ENCODE measurements around the gene SPON2. TPM values are rescaled to one million over a fixed set of nuclear protein-coding genes. Genes with fewer than 3 reads are reported as not detected.

SPON2 gene
- polyA plus RNA-seq, 2 of the 4 experiments (the other 2 are of a cell fraction) = 0.12 to 0.54 TPM

- H3K27ac ChIP-seq = no peak overlapping the region
- FAIRE-seq (no peak), DNase-seq (ENCODE audit: low read depth in 1 of 2, low spot score in 1 of 2) (no peak), ATAC-seq (no peak)
- TF ChIP-seq, protein P1, sequence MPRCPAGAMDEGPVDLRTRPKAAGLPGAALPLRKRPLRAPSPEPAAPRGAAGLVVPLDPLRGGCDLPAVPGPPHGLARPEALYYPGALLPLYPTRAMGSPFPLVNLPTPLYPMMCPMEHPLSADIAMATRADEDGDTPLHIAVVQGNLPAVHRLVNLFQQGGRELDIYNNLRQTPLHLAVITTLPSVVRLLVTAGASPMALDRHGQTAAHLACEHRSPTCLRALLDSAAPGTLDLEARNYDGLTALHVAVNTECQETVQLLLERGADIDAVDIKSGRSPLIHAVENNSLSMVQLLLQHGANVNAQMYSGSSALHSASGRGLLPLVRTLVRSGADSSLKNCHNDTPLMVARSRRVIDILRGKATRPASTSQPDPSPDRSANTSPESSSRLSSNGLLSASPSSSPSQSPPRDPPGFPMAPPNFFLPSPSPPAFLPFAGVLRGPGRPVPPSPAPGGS (IDR thresholded peaks at IDR 0.05) = no peak
- no peak for TF ChIP-seq CTCF (IDR thresholded peaks at IDR 0.05)
- TF ChIP-seq CHD2 (IDR thresholded peaks at IDR 0.05; ENCODE audit: low read length, partially characterized antibody) = no peak
- no peak for TF ChIP-seq FOSB (CRISPR knock-in tag; IDR thresholded peaks at IDR 0.05)
- ChIA-PET CTCF (interaction anchor here (0.7 to 1.6 kb wide), 4 partner anchors 14 to 204 kb away, joined by 3 to 4 read pairs (median 4); no protein-coding TSS in a partner anchor), POLR2A (interaction anchor here (0.6 kb wide), 1 partner anchor 39 kb away, joined by 5 read pairs; the partner anchor contains the start of gene RNF212)
- WGBS (ENCODE audit: missing lambda C conversion rate) = 35% methylated on average over 6 of the region's 6 CpGs
- no peaks in the 10 kb centered on the region for H3K4me1 ChIP-seq
- H3K4me2 ChIP-seq = no peak overlapping the region
- no peak overlapping the region for H3K4me3 ChIP-seq
- H3K9me3 ChIP-seq = no peaks in the 10 kb centered on the region
Measured at GRCh38 chr4:1152290-1152689, 20.1 kb downstream of the SPON2 start.

GRCh38 chr4:1151541-1151940 is 20.8 kb downstream of the SPON2 start:
- no peak for ATAC-seq
- CTCF ChIA-PET = interaction anchor here (1.1 to 1.6 kb wide), 2 partner anchors 21 to 204 kb away, joined by 4 read pairs; no protein-coding TSS in a partner anchor
- 90% methylated on average over 2 of the region's 6 CpGs for WGBS (ENCODE audit: missing lambda C conversion rate)

More at GRCh38 chr4:1151541-1151940, 20.8 kb downstream of the SPON2 start:
- no peak overlapping the region for H3K27ac ChIP-seq
- POLR2A ChIA-PET = no interaction called here
- no peaks in the 10 kb centered on the region for H3K4me1 ChIP-seq
- DNase-seq (ENCODE audit: low read depth in 1 of 2, low spot score in 1 of 2) (no peak), FAIRE-seq (no peak)
- TF ChIP-seq RAD21 (conservative IDR thresholded peaks at IDR 0.05 in 1 of 2, IDR thresholded peaks at IDR 0.05 in 1 of 2) = no peak
- TF ChIP-seq NFE2L2 (conservative IDR thresholded peaks at IDR 0.05; ENCODE audit: low read length) = no peak
- TF ChIP-seq GATA3 (IDR thresholded peaks at IDR 0.05; ENCODE audit: borderline replicate concordance) = no peak
- TF ChIP-seq JUN (IDR thresholded peaks at IDR 0.05) = no peak
- TF ChIP-seq NPAS2 (CRISPR knock-in tag; IDR thresholded peaks at IDR 0.05; ENCODE audit: borderline replicate concordance) = no peak
- no peak for TF ChIP-seq RFX5 (IDR thresholded peaks at IDR 0.05)
- TF ChIP-seq CTCF (IDR thresholded peaks at IDR 0.05) = no peak
- TF ChIP-seq, protein P2, sequence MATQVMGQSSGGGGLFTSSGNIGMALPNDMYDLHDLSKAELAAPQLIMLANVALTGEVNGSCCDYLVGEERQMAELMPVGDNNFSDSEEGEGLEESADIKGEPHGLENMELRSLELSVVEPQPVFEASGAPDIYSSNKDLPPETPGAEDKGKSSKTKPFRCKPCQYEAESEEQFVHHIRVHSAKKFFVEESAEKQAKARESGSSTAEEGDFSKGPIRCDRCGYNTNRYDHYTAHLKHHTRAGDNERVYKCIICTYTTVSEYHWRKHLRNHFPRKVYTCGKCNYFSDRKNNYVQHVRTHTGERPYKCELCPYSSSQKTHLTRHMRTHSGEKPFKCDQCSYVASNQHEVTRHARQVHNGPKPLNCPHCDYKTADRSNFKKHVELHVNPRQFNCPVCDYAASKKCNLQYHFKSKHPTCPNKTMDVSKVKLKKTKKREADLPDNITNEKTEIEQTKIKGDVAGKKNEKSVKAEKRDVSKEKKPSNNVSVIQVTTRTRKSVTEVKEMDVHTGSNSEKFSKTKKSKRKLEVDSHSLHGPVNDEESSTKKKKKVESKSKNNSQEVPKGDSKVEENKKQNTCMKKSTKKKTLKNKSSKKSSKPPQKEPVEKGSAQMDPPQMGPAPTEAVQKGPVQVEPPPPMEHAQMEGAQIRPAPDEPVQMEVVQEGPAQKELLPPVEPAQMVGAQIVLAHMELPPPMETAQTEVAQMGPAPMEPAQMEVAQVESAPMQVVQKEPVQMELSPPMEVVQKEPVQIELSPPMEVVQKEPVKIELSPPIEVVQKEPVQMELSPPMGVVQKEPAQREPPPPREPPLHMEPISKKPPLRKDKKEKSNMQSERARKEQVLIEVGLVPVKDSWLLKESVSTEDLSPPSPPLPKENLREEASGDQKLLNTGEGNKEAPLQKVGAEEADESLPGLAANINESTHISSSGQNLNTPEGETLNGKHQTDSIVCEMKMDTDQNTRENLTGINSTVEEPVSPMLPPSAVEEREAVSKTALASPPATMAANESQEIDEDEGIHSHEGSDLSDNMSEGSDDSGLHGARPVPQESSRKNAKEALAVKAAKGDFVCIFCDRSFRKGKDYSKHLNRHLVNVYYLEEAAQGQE (IDR thresholded peaks at IDR 0.05) = no peak
- TF ChIP-seq JUNB (IDR thresholded peaks at IDR 0.05) = no peak
- TF ChIP-seq ZNF302 (CRISPR knock-in tag; IDR thresholded peaks at IDR 0.05) = no peak
- TF ChIP-seq ZSCAN20 (CRISPR knock-in tag; IDR thresholded peaks at IDR 0.05) = no peak
- TF ChIP-seq, protein P3, sequence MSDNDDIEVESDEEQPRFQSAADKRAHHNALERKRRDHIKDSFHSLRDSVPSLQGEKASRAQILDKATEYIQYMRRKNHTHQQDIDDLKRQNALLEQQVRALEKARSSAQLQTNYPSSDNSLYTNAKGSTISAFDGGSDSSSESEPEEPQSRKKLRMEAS (IDR thresholded peaks at IDR 0.05) = no peak
- TF ChIP-seq, protein P4, sequence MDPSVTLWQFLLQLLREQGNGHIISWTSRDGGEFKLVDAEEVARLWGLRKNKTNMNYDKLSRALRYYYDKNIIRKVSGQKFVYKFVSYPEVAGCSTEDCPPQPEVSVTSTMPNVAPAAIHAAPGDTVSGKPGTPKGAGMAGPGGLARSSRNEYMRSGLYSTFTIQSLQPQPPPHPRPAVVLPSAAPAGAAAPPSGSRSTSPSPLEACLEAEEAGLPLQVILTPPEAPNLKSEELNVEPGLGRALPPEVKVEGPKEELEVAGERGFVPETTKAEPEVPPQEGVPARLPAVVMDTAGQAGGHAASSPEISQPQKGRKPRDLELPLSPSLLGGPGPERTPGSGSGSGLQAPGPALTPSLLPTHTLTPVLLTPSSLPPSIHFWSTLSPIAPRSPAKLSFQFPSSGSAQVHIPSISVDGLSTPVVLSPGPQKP (IDR thresholded peaks at IDR 0.05; ENCODE audit: low read depth, low read length) = no peak
- no peak for TF ChIP-seq FOSL2 (IDR thresholded peaks at IDR 0.05)
- TF ChIP-seq FOSL2 (CRISPR knock-in tag; IDR thresholded peaks at IDR 0.05) = no peak
- no peak for TF ChIP-seq HMGXB4 (CRISPR knock-in tag; IDR thresholded peaks at IDR 0.05; ENCODE audit: borderline replicate concordance)
- no peak for TF ChIP-seq NR3C1 (IDR thresholded peaks at IDR 0.05)
- TF ChIP-seq CBX2 (IDR thresholded peaks at IDR 0.05; ENCODE audit: borderline replicate concordance, low read depth) = no peak
- H3K4me2 ChIP-seq = no peak overlapping the region
- H3K9me3 ChIP-seq = no peaks in the 10 kb centered on the region
- no peak overlapping the region for H3K4me3 ChIP-seq

All from A549 (cell line).